SU-DHL-6 (cell line): Measurements from ENCODE around the gene PCDHA13.
"Not testable (repeated sequence)": the region's sequence is repeated elsewhere in the genome, so short reads cannot be mapped to it uniquely, and the experiment has no call there.

Source experiments
- H2AFZ ChIP-seq: fragments of 200-600 bp; sonication (generic); 2 replicates; pipeline ENCODE4 v1.6.1; 2014; ENCODE audit warnings: low read depth, mild to moderate bottlenecking, moderate library complexity, mixed read lengths, antibody characterized with exemption, low read length; ENCODE audit not compliant: severe bottlenecking
- H3F3A ChIP-seq: fragments of 200-600 bp; shearing (Covaris generic); 2 replicates; pipeline ENCODE4 v1.6.0; 2016; ENCODE audit warnings: antibody characterized with exemption, mild to moderate bottlenecking; ENCODE audit not compliant: insufficient read depth
- H3K27ac ChIP-seq: fragments of 200-600 bp; sonication (generic); 2 replicates; pipeline ENCODE4 v1.5.1; 2016; ENCODE audit warnings: low read depth, mild to moderate bottlenecking, low read length, moderate library complexity, mixed read lengths
- H3K27me3 ChIP-seq: fragments of 200-600 bp; sonication (generic), shearing (Covaris generic); 2 replicates; pipeline ENCODE4 v1.6.0; 2014; ENCODE audit warnings: mild to moderate bottlenecking, low read length
- H3K36me3 ChIP-seq: fragments of 200-600 bp; sonication (generic); 2 replicates; pipeline ENCODE4 v1.6.1; 2014; ENCODE audit warnings: mild to moderate bottlenecking, low read length, mixed read lengths
- H3K4me2 ChIP-seq: fragments of 300-600, 200-600 bp; shearing (Covaris generic), sonication (generic); 2 replicates; pipeline ENCODE4 v1.6.0; 2014; ENCODE audit warnings: low read length, low read depth, mild to moderate bottlenecking; ENCODE audit not compliant: poor library complexity, severe bottlenecking
- H3K4me3 ChIP-seq: fragments of 200-600 bp; sonication (generic); 2 replicates; pipeline ENCODE4 v1.5.1; 2014; ENCODE audit warnings: antibody characterized with exemption, low read length, mild to moderate bottlenecking, mixed read lengths; ENCODE audit not compliant: insufficient read depth, poor library complexity, severe bottlenecking
- H3K79me2 ChIP-seq: fragments of 200-600 bp; sonication (generic); 2 replicates; pipeline ENCODE4 v1.6.1; 2014; ENCODE audit warnings: mild to moderate bottlenecking, low read length, moderate library complexity; ENCODE audit not compliant: insufficient read depth
- H3K9ac ChIP-seq: fragments of 200-600 bp; sonication (generic); 2 replicates; pipeline ENCODE4 v1.7.0; 2014; ENCODE audit warnings: mild to moderate bottlenecking, low read length
- H3K9me2 ChIP-seq: fragments of 200-600 bp; sonication (generic); replicated peaks from 2 replicates; pipeline ENCODE4 v1.6.1; 2014; ENCODE audit warnings: low read length; ENCODE audit not compliant: insufficient read depth
- H3K9me3 ChIP-seq: fragments of 200-600 bp; sonication (generic); 2 replicates; pipeline ENCODE4 v1.6.1; 2014; ENCODE audit warnings: low read length, mixed read lengths; ENCODE audit not compliant: insufficient read depth
- H4K20me1 ChIP-seq: fragments of 200-600 bp; sonication (generic); 2 replicates; pipeline ENCODE4 v1.6.1; 2014; ENCODE audit warnings: low read depth, mild to moderate bottlenecking, antibody characterized with exemption, low read length, moderate library complexity, mixed read lengths
- EZH2phosphoT487 ChIP-seq: fragments of 200-600 bp; sonication (generic), shearing (Covaris generic); conservative IDR thresholded peaks from 2 replicates; pipeline ENCODE4 v1.6.1; 2018; ENCODE audit warnings: mild to moderate bottlenecking, antibody characterized with exemption, low read length, moderate library complexity, mixed read lengths
- TF ChIP-seq, protein P1 (sequence below): fragments of 200-600 bp; sonication (generic); IDR thresholded peaks from one replicate; pipeline ENCODE4 v1.5.1; 2017; ENCODE audit warnings: antibody characterized with exemption, mild to moderate bottlenecking, low read length, moderate library complexity; ENCODE audit not compliant: insufficient read depth, poor library complexity, severe bottlenecking

PCDHA13 gene

DNA sequence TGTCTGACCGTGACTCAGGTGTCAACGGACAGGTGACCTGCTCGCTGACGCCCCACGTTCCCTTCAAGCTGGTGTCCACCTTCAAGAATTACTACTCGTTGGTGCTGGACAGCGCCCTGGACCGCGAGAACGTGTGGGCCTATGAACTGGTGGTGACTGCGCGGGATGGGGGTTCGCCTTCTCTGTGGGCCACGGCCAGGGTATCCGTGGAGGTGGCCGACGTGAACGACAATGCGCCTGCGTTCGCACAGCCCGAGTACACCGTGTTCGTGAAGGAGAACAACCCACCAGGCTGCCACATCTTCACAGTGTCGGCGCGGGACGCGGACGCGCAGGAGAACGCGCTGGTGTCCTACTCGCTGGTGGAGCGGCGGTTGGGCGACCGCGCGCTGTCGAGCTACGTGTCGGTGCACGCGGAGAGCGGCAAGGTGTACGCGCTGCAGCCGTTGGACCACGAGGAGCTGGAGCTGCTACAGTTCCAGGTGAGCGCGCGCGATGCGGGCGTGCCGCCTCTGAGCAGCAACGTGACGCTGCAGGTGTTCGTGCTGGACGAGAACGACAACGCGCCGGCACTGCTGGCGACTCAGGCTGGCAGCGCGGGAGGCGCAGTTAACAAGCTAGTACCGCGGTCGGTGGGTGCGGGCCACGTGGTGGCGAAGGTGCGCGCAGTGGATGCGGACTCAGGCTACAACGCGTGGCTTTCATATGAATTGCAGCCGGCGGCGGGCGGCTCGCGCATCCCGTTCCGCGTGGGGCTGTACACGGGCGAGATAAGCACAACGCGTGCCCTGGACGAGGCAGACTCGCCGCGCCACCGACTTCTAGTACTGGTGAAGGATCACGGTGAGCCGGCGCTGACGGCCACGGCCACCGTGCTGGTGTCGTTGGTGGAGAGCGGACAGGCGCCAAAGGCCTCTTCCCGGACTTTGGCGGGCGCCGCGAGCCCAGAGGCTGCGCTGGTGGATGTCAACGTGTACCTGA, 11.4 kb upstream of the PCDHA13 start:
- no peak overlapping the region for H2AFZ ChIP-seq
- no peaks in the 10 kb centered on the region for H3F3A ChIP-seq
- H4K20me1 ChIP-seq, result no peaks in the 10 kb centered on the region
- no peaks in the 10 kb centered on the region for H3K79me2 ChIP-seq
- no peak overlapping the region for H3K4me3 ChIP-seq
- no peak for TF ChIP-seq EZH2phosphoT487
- TF ChIP-seq, protein P1, sequence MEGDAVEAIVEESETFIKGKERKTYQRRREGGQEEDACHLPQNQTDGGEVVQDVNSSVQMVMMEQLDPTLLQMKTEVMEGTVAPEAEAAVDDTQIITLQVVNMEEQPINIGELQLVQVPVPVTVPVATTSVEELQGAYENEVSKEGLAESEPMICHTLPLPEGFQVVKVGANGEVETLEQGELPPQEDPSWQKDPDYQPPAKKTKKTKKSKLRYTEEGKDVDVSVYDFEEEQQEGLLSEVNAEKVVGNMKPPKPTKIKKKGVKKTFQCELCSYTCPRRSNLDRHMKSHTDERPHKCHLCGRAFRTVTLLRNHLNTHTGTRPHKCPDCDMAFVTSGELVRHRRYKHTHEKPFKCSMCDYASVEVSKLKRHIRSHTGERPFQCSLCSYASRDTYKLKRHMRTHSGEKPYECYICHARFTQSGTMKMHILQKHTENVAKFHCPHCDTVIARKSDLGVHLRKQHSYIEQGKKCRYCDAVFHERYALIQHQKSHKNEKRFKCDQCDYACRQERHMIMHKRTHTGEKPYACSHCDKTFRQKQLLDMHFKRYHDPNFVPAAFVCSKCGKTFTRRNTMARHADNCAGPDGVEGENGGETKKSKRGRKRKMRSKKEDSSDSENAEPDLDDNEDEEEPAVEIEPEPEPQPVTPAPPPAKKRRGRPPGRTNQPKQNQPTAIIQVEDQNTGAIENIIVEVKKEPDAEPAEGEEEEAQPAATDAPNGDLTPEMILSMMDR, result no peak
- no peaks in the 10 kb centered on the region for H3K9me2 ChIP-seq
- no peak overlapping the region for H3K4me2 ChIP-seq
- no peaks in the 10 kb centered on the region for H3K36me3 ChIP-seq
- no peak overlapping the region for H3K9ac ChIP-seq
- no peak overlapping the region for H3K27ac ChIP-seq
- no peaks in the 10 kb centered on the region for H3K9me3 ChIP-seq
- H3K27me3 ChIP-seq, result no peaks in the 10 kb centered on the region

DNA sequence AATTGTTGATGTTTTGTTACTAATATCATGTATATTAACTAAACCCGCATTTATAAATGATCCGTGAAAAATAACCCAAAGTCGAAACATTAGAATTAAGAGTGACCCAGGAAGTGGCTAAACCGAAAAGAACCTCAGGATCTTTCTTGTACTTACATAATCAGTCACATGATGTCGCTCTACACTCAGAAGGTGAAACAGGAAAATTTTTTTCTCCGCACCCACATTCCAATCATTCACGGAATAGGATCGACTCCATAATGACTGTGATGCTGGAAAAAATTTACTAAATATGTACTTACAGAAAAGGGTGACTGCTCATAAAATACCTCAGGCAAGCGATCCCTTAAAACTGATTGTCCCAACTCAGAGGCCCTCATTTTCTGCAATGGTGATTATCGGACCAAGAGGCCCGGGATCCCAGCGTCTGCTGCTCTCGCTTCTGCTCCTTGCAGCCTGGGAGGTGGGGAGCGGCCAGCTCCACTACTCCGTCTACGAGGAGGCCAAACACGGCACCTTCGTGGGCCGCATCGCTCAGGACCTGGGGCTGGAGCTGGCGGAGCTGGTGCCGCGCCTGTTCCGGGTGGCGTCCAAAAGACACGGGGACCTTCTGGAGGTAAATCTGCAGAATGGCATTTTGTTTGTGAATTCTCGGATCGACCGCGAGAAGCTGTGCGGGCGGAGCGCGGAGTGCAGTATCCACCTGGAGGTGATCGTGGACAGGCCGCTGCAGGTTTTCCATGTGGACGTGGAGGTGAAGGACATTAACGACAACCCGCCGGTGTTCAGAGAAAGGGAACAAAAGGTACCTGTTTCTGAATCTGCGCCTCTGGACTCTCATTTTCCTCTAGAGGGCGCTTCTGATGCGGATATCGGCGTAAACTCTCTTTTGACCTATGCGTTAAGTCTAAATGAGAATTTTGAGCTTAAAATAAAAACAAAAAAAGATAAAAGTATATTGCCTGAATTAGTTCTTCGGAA, 6.5 kb upstream of the PCDHA13 start, which contains the start of gene PCDHA12:
TSS of gene PCDHA12 (plus strand) at position 224 of the 981 bp plus-strand sequence. CDS start at position 389, 165 bp downstream.
- Histone ChIP-seq H3K79me2 (no peaks in the 10 kb centered on the region), H3K9me3 (no peaks in the 10 kb centered on the region), H3K27ac (no peak within 1 kb of the TSS), H3F3A (no peaks in the 10 kb centered on the region), H3K4me3 (no peak within 1 kb of the TSS), H3K36me3 (no peaks in the 10 kb centered on the region), H2AFZ (no peak within 1 kb of the TSS), H4K20me1 (no peaks in the 10 kb centered on the region), H3K9me2 (no peaks in the 10 kb centered on the region), H3K9ac (no peak within 1 kb of the TSS), H3K27me3 (no peaks in the 10 kb centered on the region), H3K4me2 (no peak within 1 kb of the TSS)
- TF ChIP-seq, protein P1, result no peak
- no peak for TF ChIP-seq EZH2phosphoT487

DNA sequence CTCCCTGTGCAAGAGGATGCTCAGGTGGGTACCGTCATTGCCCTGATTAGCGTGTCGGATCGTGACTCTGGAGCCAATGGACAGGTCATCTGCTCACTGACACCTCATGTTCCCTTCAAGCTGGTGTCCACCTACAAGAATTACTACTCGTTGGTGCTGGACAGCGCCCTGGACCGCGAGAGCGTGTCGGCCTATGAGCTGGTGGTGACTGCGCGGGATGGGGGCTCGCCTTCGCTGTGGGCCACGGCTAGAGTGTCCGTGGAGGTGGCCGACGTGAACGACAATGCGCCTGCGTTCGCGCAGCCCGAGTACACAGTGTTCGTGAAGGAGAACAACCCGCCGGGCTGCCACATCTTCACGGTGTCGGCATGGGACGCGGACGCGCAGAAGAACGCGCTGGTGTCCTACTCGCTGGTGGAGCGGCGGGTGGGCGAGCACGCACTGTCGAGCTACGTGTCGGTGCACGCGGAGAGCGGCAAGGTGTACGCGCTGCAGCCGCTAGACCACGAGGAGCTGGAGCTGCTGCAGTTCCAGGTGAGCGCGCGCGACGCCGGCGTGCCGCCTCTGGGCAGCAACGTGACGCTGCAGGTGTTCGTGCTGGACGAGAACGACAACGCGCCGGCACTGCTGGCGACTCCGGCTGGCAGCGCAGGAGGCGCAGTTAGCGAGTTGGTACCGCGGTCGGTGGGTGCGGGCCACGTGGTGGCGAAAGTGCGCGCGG, 5.2 kb upstream of the PCDHA13 start:
- H3F3A ChIP-seq, H3K4me3 ChIP-seq, H2AFZ ChIP-seq, H3K27me3 ChIP-seq, H4K20me1 ChIP-seq, H3K36me3 ChIP-seq, H3K79me2 ChIP-seq, H3K4me2 ChIP-seq, H3K27ac ChIP-seq, H3K9me2 ChIP-seq, H3K9me3 ChIP-seq, H3K9ac ChIP-seq: not testable (repeated sequence)
